ENCODE data around the gene SOD2.
"Not testable (repeated sequence)": the region's sequence is repeated elsewhere in the genome, so short reads cannot be mapped to it uniquely, and the experiment has no call there.

The SOD2 gene

GRCh38 chr6:159715166-159715565, 22.1 kb upstream of the SOD2 start:
- no peak for TF ChIP-seq CTCF (IDR thresholded peaks at IDR 0.05; ENCODE audit: borderline replicate concordance, insufficient read depth, low read depth, low read length)
- H3K4me3 ChIP-seq (ENCODE audit: low read depth, low read length) = no peak overlapping the region

DNA sequence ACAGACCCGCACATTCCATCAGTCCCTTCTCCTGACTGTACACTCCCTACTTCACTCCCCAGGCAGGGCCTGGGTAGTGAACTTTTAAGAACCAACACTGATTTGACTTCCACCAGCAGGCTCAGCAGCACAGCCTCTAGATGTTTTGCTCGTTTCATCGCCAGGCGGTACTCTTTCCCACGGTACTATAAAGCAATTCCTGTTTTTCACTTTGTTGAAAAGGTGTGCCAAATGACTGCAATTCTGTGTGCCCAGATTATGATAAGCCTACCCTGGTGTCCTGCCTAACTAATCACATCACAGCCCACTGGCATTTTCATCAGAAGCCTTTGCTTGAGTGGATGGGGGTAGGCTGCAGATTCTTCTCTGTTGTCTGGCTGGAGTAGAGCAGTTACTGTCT, 21.4 kb upstream of the SOD2 start:
- H3K4me3 ChIP-seq (ENCODE audit: low read depth, low read length) = no peak overlapping the region
- TF ChIP-seq CTCF (IDR thresholded peaks at IDR 0.05; ENCODE audit: borderline replicate concordance, insufficient read depth, low read depth, low read length) = no peak

GRCh38 chr6:159713984-159714383, 20.9 kb upstream of the SOD2 start:
- TF ChIP-seq CTCF (IDR thresholded peaks at IDR 0.05; ENCODE audit: borderline replicate concordance, insufficient read depth, low read depth, low read length) = no peak
- H3K4me3 ChIP-seq (ENCODE audit: low read depth, low read length) = no peak overlapping the region

DNA sequence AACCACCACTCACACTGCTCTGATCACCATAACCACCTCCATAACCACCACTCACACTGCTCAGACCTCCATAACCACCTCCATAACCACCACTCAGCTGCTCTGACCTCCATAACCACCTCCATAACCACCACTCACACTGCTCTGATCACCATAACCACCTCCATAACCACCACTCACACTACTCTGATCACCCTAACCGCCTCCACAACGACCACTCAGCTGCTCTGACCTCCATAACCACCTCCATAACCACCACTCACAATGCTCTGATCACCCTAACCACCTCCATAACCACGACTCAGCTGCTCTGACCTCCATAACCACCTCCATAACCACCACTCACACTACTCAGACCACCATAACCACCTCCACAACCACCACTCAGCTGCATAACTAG, 19.3 kb upstream of the SOD2 start:
- not testable (repeated sequence) for H3K4me3 ChIP-seq (ENCODE audit: low read depth, low read length)

DNA sequence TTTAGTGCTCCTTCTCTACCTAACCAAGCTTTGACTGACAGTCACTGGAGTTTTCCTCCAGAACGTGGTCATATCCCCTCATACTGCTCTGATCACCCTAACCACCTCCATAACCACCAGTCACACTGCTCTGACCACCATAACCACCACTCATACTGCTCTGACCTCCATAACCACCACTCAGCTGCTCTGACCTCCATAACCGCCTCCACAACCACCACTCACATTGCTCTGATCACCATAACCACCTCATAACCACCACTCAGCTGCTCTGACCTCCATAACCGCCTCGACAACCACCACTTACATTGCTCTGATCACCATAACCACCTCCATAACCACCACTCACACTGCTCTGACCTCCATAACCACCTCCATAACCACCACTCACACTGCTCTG, 17.6 kb upstream of the SOD2 start:
- H3K4me3 ChIP-seq (ENCODE audit: low read depth, low read length) = not testable (repeated sequence)

GRCh38 chr6:159701413-159701999, 8.5 kb upstream of the SOD2 start:
- no peak overlapping the region for H3K4me3 ChIP-seq (ENCODE audit: low read depth, low read length)
- no peak for TF ChIP-seq CTCF (IDR thresholded peaks at IDR 0.05; ENCODE audit: borderline replicate concordance, insufficient read depth, low read depth, low read length)

- no peak overlapping the region for H3K4me3 ChIP-seq (ENCODE audit: low read depth, low read length)
- TF ChIP-seq CTCF (IDR thresholded peaks at IDR 0.05; ENCODE audit: borderline replicate concordance, insufficient read depth, low read depth, low read length) = no peak
Observed at GRCh38 chr6:159700970-159701369, 7.9 kb upstream of the SOD2 start.

DNA sequence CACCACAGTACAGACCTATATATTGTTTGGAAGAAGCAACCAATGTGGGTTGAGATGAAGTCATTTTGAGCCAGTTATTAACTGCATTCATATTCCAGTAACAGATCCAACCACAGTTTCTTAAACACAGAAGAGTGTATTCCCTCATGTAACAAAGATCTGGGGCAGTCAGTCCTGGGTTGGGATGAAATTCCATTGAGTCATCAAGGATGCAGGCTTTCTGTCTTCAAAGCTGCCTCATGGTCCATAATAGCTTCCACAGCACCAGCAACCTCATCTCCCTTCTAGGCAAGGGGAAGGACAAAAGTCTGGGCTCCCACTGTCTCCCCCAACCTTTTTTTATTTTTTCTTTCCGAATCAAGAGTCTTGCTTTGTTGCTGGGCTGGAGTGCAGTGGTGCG, 2.9 kb upstream of the SOD2 start:
- H3K4me3 ChIP-seq (ENCODE audit: low read depth, low read length) = no peak overlapping the region
- no peak for TF ChIP-seq CTCF (IDR thresholded peaks at IDR 0.05; ENCODE audit: borderline replicate concordance, insufficient read depth, low read depth, low read length)

Data from GM12875 (cell line).